Measurements from ENCODE around the gene PABPC1L. TPM values are rescaled to one million over a fixed set of nuclear protein-coding genes. Genes with fewer than 3 reads are reported as not detected.
A peak's percentile ranks its signal among the peaks of the same experiment; 100 is the strongest.

The PABPC1L gene
- total and polyA plus RNA-seq, 2 donors (not counting 1 experiment from before 2014, with no cell fraction given) = 105 to 295 TPM

GRCh38 chr20:44910690-44911262 is 916 bp downstream of the PABPC1L start:
- Histone ChIP-seq H3K4me2 (replicated peaks; ENCODE audit: low read depth, low read length, poor library complexity, severe bottlenecking) (peak overlapping the region; percentile 93), H3K36me3 (replicated peaks in 1 of 2; ENCODE audit: control extremely low read depth in 1 of 2, control insufficient read depth in 1 of 2, extremely low read depth in 1 of 2, insufficient read depth in 2 of 2, low read length in 1 of 2) (peaks cover 1 to 35% of the 10 kb centered on the region in 2 experiments), H3K4me3 (ENCODE audit: control extremely low read depth in 1 of 5, extremely low read depth in 1 of 5, insufficient read depth in 1 of 5, low read depth in 2 of 5, low read length in 4 of 5) (peak overlapping the region; percentile 50 to 85 (median 81)), H2AFZ (ENCODE audit: insufficient read depth, low read depth, low read length, poor library complexity, severe bottlenecking) (peak overlapping the region; percentile 84), H3K9me3 (ENCODE audit: control extremely low read depth in 1 of 3, control insufficient read depth in 2 of 3, insufficient read depth in 1 of 3, low read length in 2 of 3) (no peaks in the 10 kb centered on the region), H3K9ac (ENCODE audit: low read length) (peak overlapping the region; percentile 80), H3K79me2 (ENCODE audit: control insufficient read depth, insufficient read depth, low read length) (peaks cover 14% of the 10 kb centered on the region), H3K27ac (ENCODE audit: low read length in 2 of 2) (no peak overlapping the region), H3K27me3 (replicated peaks in 1 of 4; ENCODE audit: control extremely low read depth in 1 of 4, control insufficient read depth in 3 of 4, insufficient read depth in 4 of 4, low read length in 3 of 4) (no peaks in the 10 kb centered on the region), H4K20me1 (ENCODE audit: control insufficient read depth, insufficient read depth, low read length, poor library complexity, severe bottlenecking) (peaks cover 12% of the 10 kb centered on the region), H3K4me1 (ENCODE audit: control insufficient read depth in 2 of 2, insufficient read depth in 2 of 2, low read length in 2 of 2) (peaks cover 13 to 18% of the 10 kb centered on the region in 2 donors)
- Mint-ChIP-seq H3K9me3 (ENCODE audit: insufficient read depth) (no peaks in the 10 kb centered on the region), H3K4me3 (peak overlapping the region; percentile 91), H3K4me1 (peaks cover 24% of the 10 kb centered on the region), H3K27ac (peak overlapping the region; percentile 65), H3K27me3 (no peaks in the 10 kb centered on the region)
- ChIA-PET CTCF (interaction anchor here (1.1 to 3.1 kb wide), 3 partner anchors 22 to 185 kb away, joined by 3 to 13 read pairs (median 5); partner anchors contain the start of gene YWHAB), POLR2A (no interaction called here)
- 86% methylated on average over 10 of the region's 17 CpGs for WGBS (ENCODE audit: insufficient coverage)
- TF ChIP-seq EZH2 (IDR thresholded peaks at IDR 0.05; ENCODE audit: borderline replicate concordance, insufficient read depth, low read depth, low read length, poor library complexity, severe bottlenecking) (no peak), CTCF (IDR thresholded peaks at IDR 0.05) (no peak)
- intact Hi-C loops (cut with micrococcal nuclease) = loop anchor here (2.0 kb wide), 2 partner anchors 50 to 186 kb away; partner anchors contain the start of gene TOMM34
- DNase-seq = no peak
- ATAC-seq (ENCODE audit: low read depth) = no peak

DNA sequence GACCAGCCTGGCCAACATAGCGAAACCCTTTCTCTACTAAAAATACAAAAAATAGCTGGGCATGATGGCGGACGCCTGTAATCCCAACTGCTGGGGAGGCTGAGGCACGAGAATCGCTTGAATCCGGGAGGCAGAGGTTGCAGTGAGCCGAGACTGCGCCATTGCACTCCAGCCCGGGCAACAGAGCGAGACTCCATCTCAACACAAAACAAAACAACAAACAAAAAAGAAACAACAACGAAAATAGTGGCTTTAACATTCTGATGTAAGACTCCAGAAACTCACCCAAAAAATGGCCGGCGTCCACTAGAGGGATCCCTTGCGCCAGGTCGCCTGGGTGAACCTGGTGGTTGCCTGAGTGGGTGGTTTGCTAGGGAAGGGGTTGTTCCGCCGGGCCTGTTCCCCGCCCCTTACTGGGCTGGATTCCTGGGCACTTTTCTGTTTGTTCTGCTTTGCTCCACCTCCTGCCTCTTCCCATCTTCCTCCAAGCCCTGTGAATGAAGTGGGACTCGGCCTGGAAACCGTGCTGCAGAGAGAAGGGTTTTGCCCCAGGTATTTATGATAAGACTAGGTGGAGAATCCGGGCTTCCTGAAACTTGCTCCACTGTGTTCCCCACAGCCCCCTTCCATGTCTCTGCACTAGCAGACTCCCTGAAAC is 1.5 kb downstream of the PABPC1L start:
- no peaks in the 10 kb centered on the region for H3K27me3 ChIP-seq (replicated peaks in 1 of 4; ENCODE audit: control extremely low read depth in 1 of 4, control insufficient read depth in 3 of 4, insufficient read depth in 4 of 4, low read length in 3 of 4)
- Mint-ChIP-seq H3K27ac (peak overlapping the region; percentile 41), H3K27me3 (no peaks in the 10 kb centered on the region), H3K4me1 (peaks cover 24% of the 10 kb centered on the region), H3K9me3 (ENCODE audit: insufficient read depth) (no peaks in the 10 kb centered on the region), H3K4me3 (peak overlapping the region; percentile 72)
- H2AFZ ChIP-seq (ENCODE audit: insufficient read depth, low read depth, low read length, poor library complexity, severe bottlenecking) = no peak overlapping the region
- H3K9ac ChIP-seq (ENCODE audit: low read length) = no peak overlapping the region
- H3K9me3 ChIP-seq (ENCODE audit: control extremely low read depth in 1 of 3, control insufficient read depth in 2 of 3, insufficient read depth in 1 of 3, low read length in 2 of 3) = no peaks in the 10 kb centered on the region
- intact Hi-C loops (cut with micrococcal nuclease) = loop anchor here (2.0 kb wide), 2 partner anchors 49 to 185 kb away; partner anchors contain the start of gene TOMM34
- H3K79me2 ChIP-seq (ENCODE audit: control insufficient read depth, insufficient read depth, low read length) = peaks cover 14% of the 10 kb centered on the region
- H3K27ac ChIP-seq (ENCODE audit: low read length in 2 of 2) = no peak overlapping the region
- peaks cover 0 to 28% of the 10 kb centered on the region in 2 experiments for H3K36me3 ChIP-seq (replicated peaks in 1 of 2; ENCODE audit: control extremely low read depth in 1 of 2, control insufficient read depth in 1 of 2, extremely low read depth in 1 of 2, insufficient read depth in 2 of 2, low read length in 1 of 2)
- ATAC-seq (ENCODE audit: low read depth) (no peak), DNase-seq (peak; percentile 58)
- TF ChIP-seq CTCF (IDR thresholded peaks at IDR 0.05) = peak; percentile 56
- TF ChIP-seq EZH2 (IDR thresholded peaks at IDR 0.05; ENCODE audit: borderline replicate concordance, insufficient read depth, low read depth, low read length, poor library complexity, severe bottlenecking) = no peak
- WGBS (ENCODE audit: insufficient coverage) = 76% methylated on average over 16 of the region's 21 CpGs
- H3K4me1 ChIP-seq (ENCODE audit: control insufficient read depth in 2 of 2, insufficient read depth in 2 of 2, low read length in 2 of 2) = peaks cover 13 to 18% of the 10 kb centered on the region in 2 donors
- H3K4me3 ChIP-seq (ENCODE audit: control extremely low read depth in 1 of 5, extremely low read depth in 1 of 5, insufficient read depth in 1 of 5, low read depth in 2 of 5, low read length in 4 of 5) = no peak overlapping the region
- no peak overlapping the region for H3K4me2 ChIP-seq (replicated peaks; ENCODE audit: low read depth, low read length, poor library complexity, severe bottlenecking)
- POLR2A ChIA-PET = no interaction called here
- H4K20me1 ChIP-seq (ENCODE audit: control insufficient read depth, insufficient read depth, low read length, poor library complexity, severe bottlenecking) = peaks cover 7% of the 10 kb centered on the region
- CTCF ChIA-PET = interaction anchor here (1.1 to 1.3 kb wide), 2 partner anchors 26 to 184 kb away, joined by 3 to 5 read pairs; partner anchors contain the start of gene YWHAB
